HepG2 (cell line): ENCODE data around the gene CTSZ. TPM values are rescaled to one million over a fixed set of nuclear protein-coding genes. Genes with fewer than 3 reads are reported as not detected.

ENCODE experiments used
- ATAC-seq: fragments of 200-7000 bp; cut with Tn5 transposase; 3 replicates; pipeline ENCODE4 v1.9.1; 2020; ENCODE audit warnings: mild to moderate bottlenecking, moderate library complexity
- BruUV-seq: library from RNA; stranded (reverse); fragments of 400-500 nt; replicated peaks from 2 replicates; lab custom pipeline; 2021; lab: Mats Ljungman, UMichigan
- CTCF ChIA-PET: fragments of 300-600 bp; formaldehyde crosslinking; extraction: SDS; loops from one replicate; lab custom pipeline; 2021; ENCODE audit warnings: low total read pairs, inconsistent platforms, low intra/inter-chr PET ratio; lab: Yijun Ruan, JAX
- POLR2A ChIA-PET: fragments of 350-600 bp; sonication (Branson Sonifier 250); formaldehyde crosslinking; loops from one replicate; lab custom pipeline; 2020; ENCODE audit warnings: antibody characterized with exemption, inconsistent platforms; lab: Yijun Ruan, JAX
- DNase-seq: peaks from one replicate; pipeline ENCODE4 v3.0.0-alpha.2; 2015; ENCODE audit warnings: low spot score
- FAIRE-seq: peaks from 3 replicates; lab custom pipeline; 2011; peaks lifted over from hg19 to GRCh38; lab: Jason Lieb, UNC
- H2AFZ ChIP-seq: one replicate; pipeline ENCODE4 v1.6.1; 2011; ENCODE audit warnings: low read length, inconsistent platforms
- H3K27ac ChIP-seq: fragments of 300-600 bp; 3 replicates; pipeline ENCODE4 v1.8.0; 2011; ENCODE audit warnings: mixed run types, mild to moderate bottlenecking, mixed read lengths, low read length, inconsistent platforms; ENCODE audit not compliant: insufficient read depth; ENCODE audit errors: extremely low read length
- H3K27me3 ChIP-seq, 2 experiments: fragments of 200-600 bp in 1 of 2; 2 replicates in 1 of 2; 3 replicates in 1 of 2; pipeline versions ENCODE4 v1.6.0 to v1.8.0; 2011; ENCODE audit warnings: low read length in 2 of 2, mild to moderate bottlenecking in 2 of 2, moderate library complexity in 2 of 2, inconsistent platforms in 1 of 2; ENCODE audit not compliant: insufficient read depth in 2 of 2, control insufficient read depth in 1 of 2
- H3K36me3 ChIP-seq, 2 experiments: fragments of 200-600 bp in 1 of 2; replicated peaks in 1 of 2; 2 replicates in 1 of 2; 3 replicates in 1 of 2; pipeline versions ENCODE4 v1.5.1 to v1.8.0; 2011; ENCODE audit warnings: low read length in 2 of 2, inconsistent platforms in 1 of 2; ENCODE audit not compliant: insufficient read depth in 2 of 2, control insufficient read depth in 1 of 2
- H3K4me1 ChIP-seq: 2 replicates; pipeline ENCODE4 v1.5.1; 2012; ENCODE audit warnings: low read length, inconsistent platforms; ENCODE audit not compliant: insufficient read depth
- H3K4me2 ChIP-seq: 2 replicates; pipeline ENCODE4 v1.6.0; 2011; ENCODE audit warnings: low read depth, low read length, inconsistent platforms
- H3K4me3 ChIP-seq, 3 experiments: fragments of 200-600 bp in 1 of 3; sonication (generic), shearing (Covaris generic) in 1 of 3; replicated peaks in 1 of 3; 2 replicates each; pipeline ENCODE4 v1.5.1; 2011 to 2016; ENCODE audit warnings: low read length in 3 of 3, inconsistent platforms in 2 of 3, low read depth in 2 of 3, mild to moderate bottlenecking in 2 of 3, control low read depth in 1 of 3, mixed read lengths in 1 of 3; ENCODE audit not compliant: insufficient read depth in 1 of 3
- H3K79me2 ChIP-seq: one replicate; pipeline ENCODE4 v1.6.1; 2011; ENCODE audit warnings: low read length, inconsistent platforms; ENCODE audit not compliant: insufficient read depth
- H3K9ac ChIP-seq: 2 replicates; pipeline ENCODE4 v1.6.0; 2011; ENCODE audit warnings: mild to moderate bottlenecking, low read depth, low read length, inconsistent platforms; ENCODE audit not compliant: insufficient read depth
- H3K9me3 ChIP-seq: 2 replicates; pipeline ENCODE4 v1.5.1; 2012; ENCODE audit warnings: mild to moderate bottlenecking, low read length
- H4K20me1 ChIP-seq: 2 replicates; pipeline ENCODE4 v1.6.0; 2011; ENCODE audit warnings: inconsistent platforms, mild to moderate bottlenecking, low read length, moderate library complexity; ENCODE audit not compliant: insufficient read depth
- CBX2 ChIP-seq, 2 experiments: fragments of 200-600 bp in 1 of 2; sonication (generic); formaldehyde crosslinking in 1 of 2; IDR thresholded peaks; 2 replicates each; pipeline versions ENCODE4 v1.7.0 to v1.8.1; 2018 to 2022; ENCODE audit warnings: low read depth in 2 of 2, low read length in 1 of 2, mild to moderate bottlenecking in 1 of 2, missing genetic modification reagents in 1 of 2
- CCAR2 ChIP-seq: fragments of 200-400 bp; formaldehyde crosslinking; optimal IDR thresholded peaks from 2 replicates; pipeline ENCODE3; 2018; ENCODE audit warnings: low read depth, mild to moderate bottlenecking, low read length, moderate library complexity
- NFAT5 ChIP-seq: sonication (generic); formaldehyde crosslinking; IDR thresholded peaks from 2 replicates; pipeline ENCODE4 v1.4.0; 2020; ENCODE audit warnings: missing genetic modification reagents
- POLR2G ChIP-seq: fragments of 200-400 bp; formaldehyde crosslinking; IDR thresholded peaks from 2 replicates; pipeline ENCODE4 v1.6.1; 2018; ENCODE audit warnings: mild to moderate bottlenecking, low read depth, low read length, moderate library complexity
- RAD21 ChIP-seq: fragments of 450-650 bp; formaldehyde crosslinking; IDR thresholded peaks from 2 replicates; pipeline ENCODE4 v1.5.0; 2020; ENCODE audit warnings: mild to moderate bottlenecking
- RARG ChIP-seq: sonication (generic); formaldehyde crosslinking; IDR thresholded peaks from 2 replicates; pipeline ENCODE4 v1.4.0; 2020; ENCODE audit warnings: low read depth, mild to moderate bottlenecking, missing genetic modification reagents
- RNF219 ChIP-seq: sonication (generic); formaldehyde crosslinking; IDR thresholded peaks from 2 replicates; pipeline ENCODE4 v1.5.0; 2020; ENCODE audit warnings: mild to moderate bottlenecking, missing genetic modification reagents
- U2AF1 ChIP-seq: fragments of 200-400 bp; formaldehyde crosslinking; optimal IDR thresholded peaks from 2 replicates; pipeline ENCODE3; 2017; ENCODE audit warnings: mild to moderate bottlenecking, low read depth, low read length
- ZNF207 ChIP-seq: fragments of 450-650 bp; IDR thresholded peaks from 2 replicates; pipeline ENCODE4 v1.6.1; 2016; ENCODE audit warnings: antibody characterized with exemption, borderline replicate concordance
- ZNF382 ChIP-seq: sonication (generic); formaldehyde crosslinking; IDR thresholded peaks from 2 replicates; pipeline ENCODE4 v1.5.0; 2020; ENCODE audit warnings: missing genetic modification reagents, mild to moderate bottlenecking, borderline replicate concordance
- ZNF619 ChIP-seq: sonication (generic); formaldehyde crosslinking; IDR thresholded peaks from 2 replicates; pipeline ENCODE4 v1.4.0; 2020; ENCODE audit warnings: mild to moderate bottlenecking, missing genetic modification reagents
- ZSCAN21 ChIP-seq: sonication (generic); formaldehyde crosslinking; IDR thresholded peaks from 2 replicates; pipeline ENCODE4 v1.8.0; 2022; ENCODE audit warnings: mild to moderate bottlenecking, missing genetic modification reagents, moderate library complexity, borderline replicate concordance
- ZXDC ChIP-seq: sonication (generic); formaldehyde crosslinking; IDR thresholded peaks from 2 replicates; pipeline ENCODE4 v1.5.0; 2020; ENCODE audit warnings: mild to moderate bottlenecking, missing genetic modification reagents
- WGBS: methylation state at CpG from one replicate; pipeline ENCODE4 v1.1.6; 2017; ENCODE audit warnings: low lambda C conversion rate; 5-methylcytosine and 5-hydroxymethylcytosine counted together
- in situ Hi-C: cut with HindIII; loops from 2 replicates; pipeline ENCODE4 v1.10.0; 2017; ENCODE audit warnings: low pct_unique_long_range_greater_than_20kb; ENCODE audit not compliant: extremely low pct_ligation_motif_present
- intact Hi-C: fragments of 100-400 bp; cut with micrococcal nuclease; formaldehyde crosslinking; loops from one replicate; pipeline ENCODE4 v1.10.0; 2022; ENCODE audit not compliant: unreplicated experiment
- polyA plus RNA-seq, 8 experiments: library from polyadenylated mRNA; depleted of rRNA in 3 of 8; stranded (reverse) in 7 of 8; unstranded in 1 of 8; fragments of >200 nt; fragmentation: Illumina TruSeq in 4 of 8; extraction: Trizol in 4 of 8; gene quantifications; 2 replicates each; pipeline versions ENCODE4 v1.2.1 to v1.2.3, GENCODE V29; 2011 to 2016; ENCODE audit warnings: low read depth in 4 of 8, missing spikeins in 1 of 8, mixed read lengths in 1 of 8; ENCODE audit not compliant: insufficient read depth in 1 of 8
- total RNA-seq, 5 experiments: library from RNA; depleted of rRNA; stranded (reverse); fragments of >200 nt; fragmentation: Illumina TruSeq; extraction: Trizol; gene quantifications; 2 replicates each; pipeline ENCODE4 v1.2.3, GENCODE V29; 2016; ENCODE audit warnings: low read depth in 1 of 5

Gene CTSZ
- total and polyA plus RNA-seq, 2 of the 13 experiments (the other 11 are each of a cell fraction or from before 2014, with no cell fraction given), result 0.33 TPM; not detected in 1

GRCh38 chr20:58971429-58971828 lies 35.6 kb downstream of the CTSZ start (continued):
- TF ChIP-seq CBX2 (IDR thresholded peaks at IDR 0.05; ENCODE audit: low read depth, low read length) (no peak), CBX2 (CRISPR knock-in tag; IDR thresholded peaks at IDR 0.05; ENCODE audit: low read depth) (no peak), RNF219 (CRISPR knock-in tag) (no peak)

- FAIRE-seq, result no peak
- no TSS peak for BruUV-seq
- TF ChIP-seq ZNF382 (CRISPR knock-in tag), result no peak
- TF ChIP-seq CCAR2, result no peak
- TF ChIP-seq ZNF619 (CRISPR knock-in tag), result no peak
- TF ChIP-seq ZSCAN21 (CRISPR knock-in tag), result no peak
- no peak for TF ChIP-seq U2AF1
- no peak for TF ChIP-seq RAD21
- TF ChIP-seq ZNF207, result no peak
- no peak for TF ChIP-seq ZXDC
- no peak for TF ChIP-seq NFAT5 (CRISPR knock-in tag)
- TF ChIP-seq POLR2G, result no peak
- TF ChIP-seq RARG (CRISPR knock-in tag), result no peak
Observed at GRCh38 chr20:58970146-58970545, 36.9 kb downstream of the CTSZ start.

More at GRCh38 chr20:58970146-58970545, 36.9 kb downstream of the CTSZ start:
- Histone ChIP-seq H3K36me3 (no peaks in the 10 kb centered on the region), H3K27me3 (peaks cover 7 to 37% of the 10 kb centered on the region in 2 experiments; a peak in 3 of 5 replicates), H3K4me1 (peaks cover 9% of the 10 kb centered on the region), H3K79me2 (no peaks in the 10 kb centered on the region), H3K4me2 (no peak overlapping the region), H4K20me1 (no peaks in the 10 kb centered on the region), H3K27ac (no peak overlapping the region), H3K4me3 (no peak overlapping the region), H2AFZ (no peak overlapping the region), H3K9ac (no peak overlapping the region), H3K9me3 (peaks cover 10% of the 10 kb centered on the region)
- POLR2A ChIA-PET, result no interaction called here
- CTCF ChIA-PET, result no interaction called here
- ATAC-seq, result no peak
- intact Hi-C loops (no loop called here), in situ Hi-C loops (no loop called here)
- DNase-seq, result no peak
- 50% methylated on average over 1 of the region's 1 CpG for WGBS
